Testis (tissue), 3 donors: ENCODE measurements around the gene PDLIM5. TPM values are rescaled to one million over a fixed set of nuclear protein-coding genes. Genes with fewer than 3 reads are reported as not detected.

Experiments
- DNase-seq: peaks from one replicate; pipeline ENCODE4 v3.0.0-alpha.2; 2019
- H3K27ac ChIP-seq, 2 donors: fragments of 200-600 bp; sonication (generic); one replicate each; pipeline ENCODE4 v1.5.1; 2019
- H3K27me3 ChIP-seq: fragments of 200-600 bp; sonication (generic); one replicate; pipeline ENCODE4 v1.5.1; 2019
- H3K36me3 ChIP-seq: fragments of 200-600 bp; sonication (generic); one replicate; pipeline ENCODE4 v1.5.1; 2017; ENCODE audit warnings: low read depth; ENCODE audit errors: missing control alignments
- H3K4me1 ChIP-seq: fragments of 200-600 bp; sonication (generic); one replicate; pipeline ENCODE4 v1.5.1; 2019
- H3K4me3 ChIP-seq, 2 donors: fragments of 200-600 bp; sonication (generic); one replicate each; pipeline ENCODE4 v1.5.1; 2017 to 2019
- H3K9me3 ChIP-seq: fragments of 200-600 bp; sonication (generic); one replicate; pipeline ENCODE4 v1.5.1; 2017
- CTCF ChIP-seq, 3 experiments: fragments of 450-650 bp in 2 of 3; fragments of 200-600 bp in 1 of 3; sonication (generic) in 1 of 3; IDR thresholded peaks; one replicate each; pipeline ENCODE4 v1.5.1; 2016 to 2019; ENCODE audit warnings: antibody characterized with exemption in 3 of 3, mild to moderate bottlenecking in 2 of 3, moderate library complexity in 1 of 3
- POLR2A ChIP-seq: fragments of 450-650 bp; IDR thresholded peaks from one replicate; pipeline ENCODE4 v1.6.1; 2017; ENCODE audit warnings: antibody characterized with exemption, mild to moderate bottlenecking, moderate library complexity
- WGBS, 2 donors: methylation state at CpG; one replicate each; pipeline ENCODE4 v1.1.5; 2018; 5-methylcytosine and 5-hydroxymethylcytosine counted together
- intact Hi-C: fragments of 100-400 bp; cut with DNase I; formaldehyde crosslinking; loops from one replicate; pipeline ENCODE4 v1.15.1; 2023; ENCODE audit warnings: low total_unique reads
- polyA plus RNA-seq: library from polyadenylated mRNA; stranded (reverse); fragments of 350-450 nt; fragmentation: Illumina TruSeq; extraction: RNeasy Lipid Tissue Mini Kit (QIAGEN cat#74804); gene quantifications from one replicate; pipeline ENCODE4 v1.2.3, GENCODE V29; 2014; ENCODE audit warnings: low read depth, low replicate concordance; ENCODE audit not compliant: insufficient read depth
- total RNA-seq, 2 donors: library from RNA; depleted of rRNA; stranded (reverse); fragments of >200 nt; gene quantifications; one replicate each; pipeline ENCODE4 v1.2.3, GENCODE V29; 2016

The PDLIM5 gene
- total and polyA plus RNA-seq, 3 donors from 2014 or later = 45.5 to 86.8 (median 86.1) TPM

DNA sequence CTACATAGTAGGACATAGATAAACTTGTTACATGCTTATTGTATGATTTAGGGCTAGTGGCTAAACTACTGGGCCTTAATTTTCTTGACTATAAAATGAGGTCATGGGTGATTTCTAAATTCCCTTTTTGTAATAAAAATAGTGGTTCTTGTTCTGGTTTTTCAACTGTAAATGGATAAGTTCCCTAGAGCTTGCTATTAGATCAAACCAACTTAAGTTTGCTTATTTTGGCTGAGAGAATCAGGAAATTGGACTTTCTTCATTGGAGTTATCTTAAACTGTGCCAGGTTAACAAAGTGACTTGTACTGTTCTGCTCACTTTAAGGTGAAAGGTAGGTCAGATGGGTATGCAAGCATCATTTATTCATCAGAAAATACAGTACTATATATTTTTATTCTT, 78.3 kb downstream of the PDLIM5 start:
- Histone ChIP-seq H3K4me3 (no peak overlapping the region), H3K9me3 (no peaks in the 10 kb centered on the region), H3K36me3 (no peaks in the 10 kb centered on the region), H3K27ac (no peak overlapping the region), H3K27me3 (no peaks in the 10 kb centered on the region), H3K4me1 (no peaks in the 10 kb centered on the region)
- no peak for TF ChIP-seq POLR2A
- TF ChIP-seq CTCF (IDR thresholded peaks at IDR 0.05) = no peak
- DNase-seq = no peak
- intact Hi-C loops = no loop called here

DNA sequence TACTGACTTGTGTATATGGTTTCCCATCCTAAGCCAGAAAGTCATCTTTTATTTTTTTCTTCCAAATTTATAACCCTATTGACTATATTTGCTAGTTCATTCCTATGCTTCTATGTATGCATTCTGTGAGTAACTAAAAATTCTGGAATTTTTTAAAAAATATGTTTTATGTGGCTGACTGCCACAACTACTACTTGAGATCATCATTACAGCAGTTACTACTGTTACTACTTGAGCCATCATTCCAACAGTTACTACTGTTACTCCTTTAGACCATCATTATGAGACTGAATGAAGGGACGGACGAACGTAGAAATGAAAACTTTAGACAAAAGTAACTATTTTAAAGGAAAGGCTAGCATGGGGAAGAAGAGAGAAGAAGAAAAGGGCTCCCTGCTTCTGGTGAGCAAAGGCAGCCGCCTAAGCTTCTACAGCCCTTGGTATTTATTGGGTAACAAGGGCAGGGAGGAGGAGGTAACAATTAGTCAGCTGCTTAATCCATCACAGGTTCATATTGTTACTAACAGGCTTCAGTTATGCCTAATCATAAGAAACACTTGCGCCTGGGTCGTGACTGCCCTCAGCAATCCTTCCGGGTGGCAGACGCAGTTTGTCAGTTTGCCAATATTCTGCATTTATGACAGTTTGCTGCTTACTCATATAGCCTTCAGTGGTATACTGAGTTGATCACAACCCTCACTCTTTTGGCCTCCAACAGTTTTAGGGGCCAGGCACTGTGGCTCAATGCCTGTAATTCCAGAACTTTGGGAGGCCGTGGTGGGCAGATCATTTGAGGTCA, 80.4 kb downstream of the PDLIM5 start:
- intact Hi-C loops = no loop called here
- no peaks in the 10 kb centered on the region for H3K9me3 ChIP-seq
- H3K27me3 ChIP-seq = no peaks in the 10 kb centered on the region
- H3K36me3 ChIP-seq = no peaks in the 10 kb centered on the region
- WGBS, 2 donors = 86 to 93% methylated on average over 9 of the region's 9 CpGs
- peaks cover 8% of the 10 kb centered on the region for H3K4me1 ChIP-seq
- TF ChIP-seq CTCF (IDR thresholded peaks at IDR 0.05) (no peak), POLR2A (no peak)
- H3K27ac ChIP-seq = no peak overlapping the region
- H3K4me3 ChIP-seq = no peak overlapping the region
- DNase-seq = no peak

DNA sequence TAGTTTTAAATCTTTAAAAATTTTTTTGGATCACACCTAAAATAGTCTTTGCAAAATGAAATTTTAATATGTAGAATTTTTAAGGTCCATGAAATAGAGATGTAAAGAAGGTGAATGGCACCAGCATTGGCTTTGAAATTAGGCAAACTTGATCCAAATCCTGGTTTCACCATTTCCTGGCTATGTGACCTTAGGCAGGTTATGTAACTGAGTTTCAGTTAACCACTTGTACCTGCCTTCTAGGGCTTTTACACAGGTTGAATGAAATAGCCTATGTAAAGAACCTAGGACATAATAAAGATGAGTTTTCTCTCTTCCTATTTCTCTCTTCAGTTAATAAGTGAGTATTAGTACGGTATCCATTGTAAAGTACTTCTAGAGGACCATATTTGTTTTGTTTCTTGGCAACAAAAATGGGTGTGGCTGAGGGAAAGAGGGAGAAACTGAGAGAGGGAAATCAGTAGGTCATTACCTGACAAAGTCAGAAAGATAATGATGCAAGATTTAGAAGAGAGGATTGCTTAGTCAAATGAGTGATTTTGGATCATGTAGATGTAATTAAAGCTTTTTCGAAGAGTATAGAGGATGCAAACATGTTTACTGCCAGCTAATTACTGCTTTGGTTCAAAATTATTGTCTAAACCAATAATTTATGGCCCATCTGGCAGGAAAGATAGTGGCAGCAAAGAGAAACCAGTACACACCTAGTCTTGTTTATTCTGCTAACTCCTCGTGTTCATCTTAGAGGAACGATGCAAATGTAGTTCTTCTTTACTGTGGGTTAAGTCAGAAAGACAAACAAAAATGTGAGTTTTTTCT, 81.9 kb downstream of the PDLIM5 start:
- intact Hi-C loops = no loop called here
- H3K9me3 ChIP-seq = no peaks in the 10 kb centered on the region
- H3K36me3 ChIP-seq = no peaks in the 10 kb centered on the region
- no peak overlapping the region for H3K27ac ChIP-seq
- H3K27me3 ChIP-seq = no peaks in the 10 kb centered on the region
- H3K4me3 ChIP-seq = no peak overlapping the region
- no peak for TF ChIP-seq CTCF (IDR thresholded peaks at IDR 0.05)
- TF ChIP-seq POLR2A = no peak
- 66 to 71% methylated on average over 4 of the region's 4 CpGs for WGBS, 2 donors
- no peak for DNase-seq
- H3K4me1 ChIP-seq = peaks cover 14% of the 10 kb centered on the region

GRCh38 chr4:94534401-94535312, 82.9 kb downstream of the PDLIM5 start:
- no peak overlapping the region for H3K27ac ChIP-seq
- H3K9me3 ChIP-seq = no peaks in the 10 kb centered on the region
- H3K4me1 ChIP-seq = peaks cover 14% of the 10 kb centered on the region
- WGBS, 2 donors = 57 to 80% methylated on average over 5 of the region's 5 CpGs
- DNase-seq = no peak
- no peaks in the 10 kb centered on the region for H3K36me3 ChIP-seq
- intact Hi-C loops = no loop called here
- no peak for TF ChIP-seq POLR2A
- TF ChIP-seq CTCF (IDR thresholded peaks at IDR 0.05) = no peak
- H3K4me3 ChIP-seq = no peak overlapping the region
- no peaks in the 10 kb centered on the region for H3K27me3 ChIP-seq
